Midbrain (tissue), 1 donor: ENCODE results near the gene LRCH1.

Source experiments
- DNase-seq: peaks from one replicate; lab custom pipeline; 2025; lab: John Stamatoyannopoulos, UW

The LRCH1 gene

DNA sequence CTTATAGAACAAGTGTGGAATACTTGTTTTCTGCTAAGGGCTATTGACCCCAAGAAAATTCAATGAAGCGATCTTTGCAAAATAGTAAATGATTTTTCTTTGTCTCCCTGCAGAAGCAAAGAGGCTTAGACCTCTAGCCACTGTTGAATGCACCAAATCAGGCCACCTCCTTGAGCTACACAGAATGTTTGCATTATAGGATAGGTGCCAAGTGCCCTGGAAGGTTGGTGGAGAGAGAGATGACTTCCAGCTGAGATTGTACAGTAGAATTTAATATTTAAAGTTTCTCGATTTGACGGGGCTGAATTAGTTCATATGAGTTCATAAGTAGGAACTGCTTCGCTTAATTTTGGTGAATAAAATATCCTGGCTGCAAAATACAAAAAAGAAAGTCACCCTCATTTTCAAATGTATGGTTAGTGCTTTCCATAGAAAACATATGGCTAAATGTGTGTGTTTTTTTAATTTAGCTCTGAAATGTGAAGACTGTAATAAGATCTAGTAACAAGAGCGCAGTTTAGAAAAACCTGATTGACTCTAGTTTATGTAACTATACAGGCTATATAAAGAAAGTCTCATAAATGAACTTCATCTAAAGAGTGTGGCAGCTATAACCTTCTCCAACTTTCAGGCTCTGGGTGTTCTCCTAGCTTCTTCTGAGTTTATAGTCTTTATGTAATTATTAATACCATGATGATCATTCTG is 41.6 kb downstream of the LRCH1 start:
- no peak for DNase-seq

DNA sequence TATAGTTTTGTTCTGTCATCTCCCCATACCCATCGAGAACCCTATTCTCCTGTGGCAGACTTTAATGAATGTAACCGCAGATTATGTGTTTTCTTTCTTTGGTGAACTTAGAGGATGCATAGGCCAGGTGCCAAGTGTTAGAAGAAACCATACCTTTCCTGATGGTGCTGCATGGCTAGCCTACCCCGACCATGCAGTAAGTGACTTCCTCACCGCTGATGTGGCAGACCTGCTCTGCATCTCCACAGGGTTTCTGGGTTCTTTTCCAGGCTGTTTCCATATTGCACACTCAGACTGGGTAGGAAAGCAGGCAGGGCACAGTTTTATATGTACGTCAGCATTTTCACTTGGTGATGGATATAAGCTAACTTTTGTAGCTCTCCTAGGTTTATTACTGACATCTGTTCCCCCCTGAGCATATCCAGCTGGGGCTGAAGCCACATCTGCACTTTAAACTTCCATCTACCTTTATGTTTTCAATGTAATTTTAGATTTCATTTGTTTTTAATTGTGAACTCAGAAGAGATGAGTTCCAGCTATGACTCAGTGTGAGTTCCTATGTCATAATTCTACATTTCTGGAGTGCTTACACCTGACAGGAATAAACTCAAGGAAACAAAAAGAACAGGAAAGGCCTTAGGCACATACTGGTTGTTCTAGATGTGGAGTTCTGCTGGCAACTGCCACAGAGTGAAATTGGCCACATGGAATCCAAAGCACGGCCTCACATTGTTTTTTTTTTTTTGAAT is 42.3 kb downstream of the LRCH1 start:
- no peak for DNase-seq

DNA sequence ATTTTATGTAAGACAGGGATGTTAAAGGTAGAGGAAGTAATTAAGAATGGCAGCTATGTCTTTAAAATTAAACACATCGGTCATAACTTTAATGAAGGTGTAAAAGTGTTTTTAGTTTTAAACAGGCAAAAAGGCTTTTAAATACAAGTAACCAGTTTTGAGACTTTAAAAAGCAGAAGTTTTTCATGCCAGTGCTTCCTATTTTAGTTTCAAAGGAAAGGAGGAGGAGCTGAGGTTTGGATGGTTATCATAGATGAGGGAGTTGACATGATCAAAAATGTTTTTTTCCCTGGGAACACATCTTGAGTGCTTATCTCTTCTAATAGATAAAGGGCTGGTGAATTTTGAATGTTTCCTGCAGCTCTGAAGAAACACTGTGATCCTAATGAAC is 42.9 kb downstream of the LRCH1 start:
- no peak for DNase-seq

DNA sequence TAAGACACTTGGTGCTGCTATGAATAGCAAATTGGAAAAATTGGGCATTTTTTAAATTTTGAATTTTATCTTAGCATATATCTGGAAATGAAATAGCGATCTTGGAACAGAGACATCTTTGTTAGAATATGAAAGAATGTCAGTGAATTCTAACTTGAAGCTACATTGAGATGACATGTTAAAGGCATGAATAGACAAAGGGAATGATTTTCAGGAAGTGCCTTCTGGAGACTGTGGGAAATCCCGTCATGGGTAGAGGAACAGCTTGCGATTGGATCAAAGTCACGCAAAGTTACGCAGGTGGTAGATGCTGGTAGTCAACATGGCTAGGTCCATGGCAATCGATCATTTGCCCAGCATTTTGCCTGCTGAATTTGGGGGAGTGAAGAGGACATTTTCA is 43.5 kb downstream of the LRCH1 start:
- no peak for DNase-seq

DNA sequence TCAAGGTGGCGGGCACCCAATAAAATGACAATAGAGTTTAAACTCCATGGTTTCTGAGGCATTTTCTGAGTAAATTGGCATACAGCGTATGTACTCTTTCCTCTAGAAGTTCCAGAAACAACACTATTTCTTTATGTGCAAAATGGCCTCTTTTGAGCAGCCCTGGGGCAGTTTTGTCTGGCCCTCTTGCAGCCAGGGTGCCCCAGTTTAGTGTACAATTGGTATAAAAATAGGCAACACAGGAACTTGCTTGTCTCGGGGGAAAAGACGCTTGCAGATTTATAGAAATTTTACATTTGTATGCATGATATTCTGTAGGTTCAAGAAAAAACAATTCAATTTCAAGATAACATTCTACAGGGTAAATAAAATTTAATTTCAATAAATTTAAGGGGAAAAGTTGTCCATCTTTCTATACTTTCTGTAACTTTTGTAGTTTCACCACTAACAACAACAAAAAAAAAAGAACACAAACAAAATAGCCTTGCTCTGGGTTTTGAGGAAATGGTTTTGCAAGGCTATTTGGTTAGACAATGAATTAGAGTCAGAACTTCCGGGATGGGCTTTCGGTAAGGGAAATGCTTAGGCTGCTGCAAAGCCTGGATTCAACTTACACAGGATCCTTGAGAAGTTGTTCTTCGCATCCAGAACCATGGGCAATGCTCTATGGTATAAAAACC is 45.3 kb downstream of the LRCH1 start:
- DNase-seq = no peak

DNA sequence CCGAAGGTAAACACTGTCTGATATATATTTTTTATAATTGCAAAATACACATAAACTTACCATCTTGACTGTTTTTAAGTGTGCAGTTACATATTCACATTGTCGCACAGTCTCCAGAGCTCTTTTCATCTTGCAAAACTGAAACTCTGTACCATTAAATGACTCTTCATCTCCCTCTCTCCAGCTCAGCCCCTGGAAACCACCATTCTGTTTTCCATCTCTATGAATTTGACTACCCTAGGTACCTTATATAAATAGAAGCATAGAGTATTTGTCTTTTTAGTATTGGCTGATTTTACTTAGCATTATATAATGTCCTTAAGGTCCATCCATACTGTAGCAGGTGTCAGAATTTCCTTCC is 45.8 kb downstream of the LRCH1 start:
- no peak for DNase-seq

DNA sequence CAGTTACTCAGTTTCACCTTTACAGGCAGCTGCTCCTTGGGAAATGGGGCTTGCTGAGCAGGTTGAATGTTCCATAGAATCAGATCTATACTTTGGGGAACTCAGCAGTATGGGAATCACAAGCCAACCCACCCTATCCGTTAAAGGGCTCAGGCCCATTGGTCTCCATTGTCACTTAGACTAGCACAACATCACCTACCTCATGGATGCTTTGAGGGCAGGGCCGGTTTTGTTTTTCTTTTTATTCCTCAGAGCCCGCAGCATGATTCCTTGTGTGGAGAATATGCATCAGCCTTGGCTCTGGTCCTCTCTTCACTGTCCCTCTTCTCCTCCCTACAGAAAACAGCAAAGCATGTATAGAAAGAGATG is 48.0 kb downstream of the LRCH1 start:
- no peak for DNase-seq

DNA sequence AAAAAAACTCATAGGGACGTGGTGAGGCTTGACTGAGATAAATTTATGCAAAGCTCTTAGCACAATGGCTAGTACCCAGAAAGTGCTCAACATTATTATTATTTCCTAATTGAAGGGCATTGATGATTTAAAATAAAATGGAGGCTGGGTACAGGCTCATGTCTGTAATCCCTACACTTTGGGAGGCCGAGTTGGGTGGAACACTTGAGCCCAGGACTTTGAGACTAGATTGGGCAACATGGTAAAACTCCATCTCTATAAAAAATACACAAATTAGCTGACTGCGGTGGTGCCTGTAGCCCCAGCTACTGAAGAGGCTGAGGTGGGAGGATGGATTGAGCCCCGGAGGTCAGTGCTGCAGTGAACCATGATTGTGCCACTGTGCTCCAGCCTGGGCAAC is 49.6 kb downstream of the LRCH1 start:
- no peak for DNase-seq

DNA sequence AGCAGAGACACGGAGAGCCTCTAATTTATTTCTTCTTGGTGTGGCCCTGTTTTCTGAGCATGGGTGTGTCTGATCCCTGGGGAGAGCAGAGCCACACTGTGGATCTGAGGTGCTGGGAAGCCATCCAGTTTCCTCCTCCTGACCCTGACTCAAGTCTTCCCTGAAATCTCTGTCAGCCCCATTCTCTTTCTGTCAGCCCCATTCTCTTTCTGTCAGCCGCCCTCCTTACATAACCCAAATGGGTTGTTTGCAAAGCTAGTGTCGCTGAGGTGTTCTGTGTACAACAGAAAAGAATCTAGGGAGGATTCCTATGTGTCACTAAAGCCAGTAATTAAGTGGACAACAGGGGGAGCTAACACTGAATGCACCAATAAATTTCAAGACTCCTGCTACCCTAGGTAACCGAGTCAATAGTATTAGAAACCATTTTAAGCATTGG is 50.2 kb downstream of the LRCH1 start:
- no peak for DNase-seq

DNA sequence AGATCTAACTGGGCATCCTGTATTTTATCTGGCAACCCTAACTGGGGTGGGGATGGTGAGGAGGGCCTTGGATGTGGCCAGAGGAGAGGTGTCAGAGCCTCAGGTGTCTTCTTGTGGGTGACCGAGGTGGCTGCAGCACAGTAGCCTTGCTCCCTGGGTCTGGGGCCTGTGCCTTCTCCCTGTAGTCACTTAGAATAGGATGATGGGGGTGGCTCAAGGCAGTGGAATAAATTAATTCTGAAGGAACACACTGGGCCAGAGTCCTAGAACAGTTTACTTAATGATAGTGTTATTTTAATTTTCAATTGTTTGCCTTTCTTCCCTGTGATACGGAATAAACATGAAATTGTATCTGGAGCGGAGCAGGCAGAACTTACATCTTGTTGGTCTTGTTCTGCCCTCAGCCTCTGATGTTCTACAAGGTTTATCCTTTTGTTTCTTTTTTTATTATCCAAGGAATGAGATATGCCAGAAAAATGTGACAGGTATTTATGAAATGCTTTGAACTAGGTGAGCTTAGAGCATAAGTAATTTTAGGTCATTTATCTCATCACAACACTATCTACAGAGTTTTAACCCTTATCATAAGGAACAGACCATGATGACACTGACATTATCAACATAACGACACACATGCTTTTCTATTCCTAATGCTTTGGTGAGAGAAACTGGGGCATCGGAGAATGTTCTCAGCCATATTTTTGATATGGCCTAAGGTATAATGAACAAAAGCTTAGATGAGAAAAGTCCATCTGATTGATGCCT is 51.4 kb downstream of the LRCH1 start:
- DNase-seq = no peak

DNA sequence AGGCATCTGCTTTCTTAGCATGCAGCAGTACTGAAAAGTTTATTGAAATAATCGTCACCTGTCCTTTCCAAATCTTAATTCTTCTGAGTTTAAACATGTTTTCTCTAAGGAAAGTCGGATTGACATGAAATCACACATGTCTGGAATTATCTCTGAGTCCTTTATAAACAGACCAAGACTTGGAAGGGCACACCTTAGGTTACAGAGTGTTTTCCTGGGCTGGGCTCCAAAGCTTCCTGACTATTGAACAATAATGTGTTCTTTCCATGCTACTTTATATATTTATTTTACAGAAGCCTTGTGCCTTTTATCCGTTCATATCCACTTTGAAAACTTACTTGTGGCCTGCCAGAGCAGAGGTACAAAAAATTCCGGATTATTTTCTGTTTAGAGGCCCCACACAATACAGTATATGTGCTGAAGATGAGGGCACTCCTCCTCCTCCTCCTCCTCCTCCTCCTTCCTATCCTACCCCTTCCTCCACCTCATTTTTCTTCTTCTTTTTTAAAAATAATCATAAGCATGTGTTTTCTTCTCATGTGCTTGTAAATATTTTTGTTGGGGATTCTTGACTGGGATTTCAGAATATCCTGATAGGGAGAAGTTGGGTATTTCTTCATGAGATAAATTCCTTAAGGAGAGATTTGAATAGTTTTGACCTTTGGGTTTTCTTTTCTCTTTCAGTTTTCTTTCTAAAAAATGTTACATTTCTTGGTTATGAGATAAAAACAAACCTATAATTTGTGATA is 52.3 kb downstream of the LRCH1 start:
- no peak for DNase-seq

DNA sequence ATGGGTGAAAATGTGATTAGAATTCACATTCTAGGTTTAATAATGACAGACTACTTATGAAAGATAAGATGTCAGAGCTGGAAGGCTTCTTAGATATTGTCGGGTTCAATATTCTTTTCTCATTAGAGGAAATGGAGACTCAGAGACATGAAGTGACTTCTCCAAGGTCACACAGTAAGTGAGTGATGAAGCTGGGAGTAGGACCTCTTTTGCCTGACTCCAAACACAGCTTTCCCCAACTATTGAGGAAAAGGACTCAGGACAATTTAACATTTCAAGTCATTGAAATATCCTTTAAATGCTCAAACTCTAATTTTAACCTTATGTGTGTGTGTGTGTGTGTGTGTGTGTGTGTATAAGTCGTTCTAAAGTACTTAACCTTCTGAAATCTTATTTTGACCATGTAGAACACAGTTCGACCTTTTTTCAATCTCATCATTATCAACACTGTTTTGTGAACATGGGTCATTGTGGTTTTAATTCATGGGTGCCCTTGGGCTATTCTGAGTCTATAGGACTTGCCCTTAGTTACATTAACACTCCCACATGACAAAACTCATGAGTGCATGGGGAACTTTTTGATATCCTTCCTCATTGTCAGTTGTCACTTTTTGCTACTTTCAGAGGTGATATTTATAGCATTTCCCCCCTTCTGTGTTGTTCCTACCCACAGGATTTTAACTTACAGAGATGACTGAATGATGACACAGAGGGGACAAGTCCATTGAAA is 53.0 kb downstream of the LRCH1 start:
- DNase-seq = peak; percentile 11

DNA sequence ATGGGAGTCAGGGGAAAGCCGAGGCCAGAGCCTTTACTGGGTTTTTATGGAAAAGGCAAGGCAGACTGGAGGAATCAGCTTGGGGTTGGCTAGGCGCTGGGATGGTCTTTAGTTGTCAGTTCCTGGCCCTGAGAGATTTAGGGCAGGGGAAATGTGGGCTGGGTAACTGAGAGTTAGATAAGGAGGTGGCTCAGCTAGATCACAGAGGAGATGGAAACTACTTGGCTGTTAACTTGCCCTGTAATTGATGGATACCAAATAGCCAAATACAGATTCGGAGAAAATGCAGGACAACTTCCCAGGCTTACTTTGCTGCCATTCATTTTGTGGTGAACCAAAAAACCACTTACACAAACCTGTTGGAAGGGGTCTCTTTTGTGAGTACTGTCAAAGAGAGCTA is 54.0 kb downstream of the LRCH1 start:
- no peak for DNase-seq

DNA sequence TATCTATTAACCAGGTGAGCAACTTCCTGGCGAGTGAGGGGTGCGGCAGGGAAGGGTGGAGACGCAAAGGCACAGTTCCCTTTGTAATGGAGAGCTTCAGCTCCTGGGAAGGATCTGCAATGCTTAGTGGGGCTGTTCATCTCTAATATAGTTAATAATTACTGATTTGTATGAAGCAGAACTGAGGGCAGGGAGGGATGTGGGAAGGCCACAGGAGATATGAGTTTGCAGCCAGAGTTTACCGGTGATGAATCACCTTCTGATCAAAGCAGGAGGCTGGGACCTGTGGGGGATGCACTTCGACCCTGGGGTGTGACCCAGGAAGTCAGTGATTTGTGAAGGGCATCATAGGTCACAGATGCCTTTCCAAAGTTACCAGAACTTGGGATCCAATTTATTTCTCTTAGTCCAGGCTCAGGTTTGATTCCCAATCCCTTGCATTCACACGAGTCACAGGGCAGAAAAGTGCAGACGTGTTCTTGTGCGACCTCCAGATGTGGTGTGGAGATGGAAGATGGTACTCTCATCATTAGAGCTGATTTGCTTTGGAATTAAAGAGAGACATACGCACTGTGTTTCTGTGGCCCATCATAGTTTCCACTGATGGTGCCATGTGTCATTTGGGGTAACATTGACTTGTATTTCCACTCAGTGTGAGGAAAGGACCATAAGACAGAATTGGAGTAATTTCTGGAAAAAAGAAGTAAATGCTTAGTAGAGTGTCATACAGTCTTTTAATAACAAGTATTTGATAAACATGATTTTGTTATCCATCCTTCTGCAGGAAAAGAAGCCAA is 55.0 kb downstream of the LRCH1 start:
- DNase-seq = no peak

DNA sequence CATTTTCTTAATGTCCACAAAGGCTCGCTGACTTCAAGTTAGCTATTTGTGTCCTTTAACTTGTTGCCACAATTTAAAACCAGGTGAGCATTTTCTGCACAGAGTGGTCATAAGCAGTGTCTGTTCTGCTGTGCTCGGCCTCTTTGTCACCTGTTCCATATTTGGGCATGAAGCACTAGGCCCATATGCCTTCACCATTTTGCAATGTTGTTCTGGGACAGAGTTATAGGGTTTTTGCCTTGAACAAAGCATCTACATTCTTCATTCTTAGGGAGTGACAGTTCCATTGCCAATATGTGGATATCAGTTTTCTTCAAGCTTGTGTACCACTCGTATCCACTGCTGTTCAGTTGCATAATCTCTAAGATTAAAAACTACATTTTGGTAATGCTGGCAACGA is 56.1 kb downstream of the LRCH1 start:
- no peak for DNase-seq

DNA sequence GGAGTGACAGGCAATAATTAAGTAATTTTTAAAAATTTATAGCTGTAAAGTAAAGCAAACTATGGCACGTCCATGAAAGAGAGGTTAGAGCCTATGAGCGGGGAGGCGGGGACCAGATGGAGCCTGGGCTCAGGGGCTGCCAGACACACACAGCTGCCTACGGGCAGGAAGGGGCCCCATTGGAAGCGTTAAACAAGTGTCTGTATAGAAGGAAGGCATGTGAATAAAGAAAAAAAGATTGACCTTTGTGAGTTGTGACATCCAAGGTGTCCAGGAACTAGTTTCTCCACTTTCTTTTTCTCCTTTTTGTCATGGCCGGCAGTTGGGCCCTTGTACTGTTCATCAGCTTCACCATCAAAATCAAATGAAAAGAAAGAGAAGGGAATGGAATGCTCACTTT is 56.8 kb downstream of the LRCH1 start:
- DNase-seq = no peak

DNA sequence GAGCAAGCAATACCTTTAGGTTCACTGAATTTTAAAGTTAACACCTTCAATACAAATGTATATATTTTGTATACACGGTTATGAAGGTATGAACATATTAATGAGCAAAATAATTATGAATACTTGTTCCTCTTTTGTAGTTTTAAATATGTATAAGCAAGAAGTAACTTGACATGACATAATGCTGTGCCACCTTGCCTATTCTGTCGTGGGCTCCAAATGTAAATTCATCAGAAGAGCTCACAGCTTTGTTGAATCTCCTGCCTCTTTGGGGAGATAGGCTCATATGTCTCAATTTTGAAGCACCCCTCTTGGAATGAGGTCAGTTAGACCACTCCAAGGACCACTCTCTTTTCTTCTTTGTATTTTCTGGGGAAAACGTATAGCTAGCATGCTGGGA is 59.3 kb downstream of the LRCH1 start:
- DNase-seq = no peak

DNA sequence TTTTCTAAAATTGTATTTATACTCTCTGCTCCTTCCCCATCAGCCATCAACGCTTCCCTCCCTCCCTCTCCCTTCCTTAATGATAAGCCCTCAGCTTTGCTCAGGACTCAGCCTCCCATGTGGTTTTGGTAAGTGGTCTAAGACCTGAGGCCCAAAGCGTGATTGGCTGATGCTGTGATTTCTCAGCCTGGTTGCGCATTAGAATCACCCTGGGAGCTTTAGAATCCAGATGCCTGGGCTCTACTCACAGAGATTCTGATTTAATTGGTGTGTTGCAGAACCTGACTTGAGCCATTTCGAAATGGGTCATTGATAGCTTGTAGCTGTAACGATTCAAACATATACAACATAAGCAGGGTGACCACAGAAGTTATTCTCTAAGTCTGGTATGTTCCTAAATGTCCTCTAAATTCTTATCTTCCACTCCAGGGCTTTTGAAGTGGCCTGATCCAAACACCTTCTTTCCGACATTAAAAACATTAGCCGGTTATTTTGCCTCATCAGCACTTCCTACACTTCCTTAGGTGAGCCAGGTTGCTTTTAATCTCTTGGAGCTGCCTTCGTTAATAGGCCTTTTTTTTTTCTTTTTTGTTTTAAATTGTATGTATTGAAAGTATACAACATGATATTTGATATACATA is 60.6 kb downstream of the LRCH1 start:
- no peak for DNase-seq

DNA sequence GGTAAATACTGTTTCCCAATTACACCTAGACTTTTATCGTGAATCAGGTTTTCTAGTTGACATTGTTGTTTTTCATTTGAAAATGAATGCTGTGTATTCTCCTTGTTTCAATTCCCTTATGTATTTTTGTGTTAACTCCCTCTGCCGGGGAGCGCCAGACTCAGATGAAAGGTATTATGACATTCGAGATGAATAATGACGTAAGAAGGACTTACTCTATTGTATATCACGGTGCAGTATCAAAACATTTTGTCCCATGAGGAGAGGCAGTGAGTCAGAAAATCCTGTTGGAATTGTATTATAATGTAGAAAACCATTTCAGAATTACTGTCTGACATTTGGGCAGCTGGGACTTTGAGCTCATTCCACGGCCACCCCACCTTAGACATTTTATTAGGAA is 61.6 kb downstream of the LRCH1 start:
- DNase-seq = no peak
